GM12878 (cell line): ENCODE data around the gene ACVR1. TPM values are rescaled to one million over a fixed set of nuclear protein-coding genes. Genes with fewer than 3 reads are reported as not detected.

ENCODE experiments used
- ATAC-seq: fragments of 200-7000 bp; cut with Tn5 transposase; 3 replicates; pipeline ENCODE4 v1.9.1; 2020; ENCODE audit warnings: mild to moderate bottlenecking, moderate library complexity
- BruUV-seq: library from RNA; stranded (reverse); fragments of 400-500 nt; replicated peaks from 2 replicates; lab custom pipeline; 2021; lab: Mats Ljungman, UMichigan
- CTCF ChIA-PET: fragments of 300-600 bp; sonication (Branson Sonifier 250); formaldehyde crosslinking; extraction: SDS; loops from one replicate; lab custom pipeline; 2021; ENCODE audit warnings: inconsistent platforms; lab: Yijun Ruan, JAX
- POLR2A ChIA-PET: fragments of 350-600 bp; formaldehyde crosslinking; extraction: SDS; loops from one replicate; lab custom pipeline; 2021; ENCODE audit warnings: inconsistent platforms; lab: Charles Lee
- RAD21 ChIA-PET: fragments of 300-600 bp; sonication (Branson Sonifier 250); formaldehyde crosslinking; loops from one replicate; lab custom pipeline; 2023; ENCODE audit warnings: antibody characterized with exemption; ENCODE audit not compliant: unreplicated experiment; lab: Charles Lee
- SMC1A ChIA-PET: fragments of 300-600 bp; sonication (Branson Sonifier 250); formaldehyde crosslinking; loops from one replicate; lab custom pipeline; 2023; ENCODE audit not compliant: unreplicated experiment, uncharacterized antibody; lab: Charles Lee
- DNase-seq: peaks from one replicate; pipeline ENCODE4 v3.0.0-alpha.2; 2011; ENCODE audit warnings: low read depth, low spot score
- FAIRE-seq: peaks from 3 replicates; lab custom pipeline; 2011; peaks lifted over from hg19 to GRCh38; lab: Jason Lieb, UNC
- H2AFZ ChIP-seq: 2 replicates; pipeline ENCODE4 v1.6.0; 2011; ENCODE audit warnings: low read depth, low read length, control low read depth; ENCODE audit not compliant: control insufficient read depth
- H3K27ac ChIP-seq: 2 replicates; pipeline ENCODE4 v1.5.1; 2011; ENCODE audit warnings: control low read depth; ENCODE audit not compliant: control insufficient read depth, insufficient read depth
- H3K27me3 ChIP-seq, 2 experiments: replicated peaks in 1 of 2; 2 replicates each; pipeline versions ENCODE4 v1.6.0 to v1.6.1; 2011; ENCODE audit warnings: low read length in 1 of 2; ENCODE audit not compliant: control insufficient read depth in 2 of 2, insufficient read depth in 2 of 2
- H3K36me3 ChIP-seq, 2 experiments: 2 replicates each; pipeline ENCODE4 v1.5.1; 2011; ENCODE audit warnings: low read length in 1 of 2; ENCODE audit not compliant: control insufficient read depth in 2 of 2, insufficient read depth in 2 of 2
- H3K4me1 ChIP-seq: 2 replicates; pipeline ENCODE4 v1.6.1; 2011; ENCODE audit warnings: mild to moderate bottlenecking, low read length, moderate library complexity, mixed read lengths; ENCODE audit not compliant: control insufficient read depth, insufficient read depth
- H3K4me2 ChIP-seq: 2 replicates; pipeline ENCODE4 v1.6.0; 2011; ENCODE audit warnings: control low read depth; ENCODE audit not compliant: control insufficient read depth, insufficient read depth
- H3K4me3 ChIP-seq: fragments of 200-600 bp; sonication (generic); 2 replicates; pipeline ENCODE4 v1.5.1; 2016
- H3K79me2 ChIP-seq: 2 replicates; pipeline ENCODE4 v1.6.0; 2011; ENCODE audit warnings: low read length; ENCODE audit not compliant: control insufficient read depth, insufficient read depth
- H3K9ac ChIP-seq: 2 replicates; pipeline ENCODE4 v1.8.0; 2011; ENCODE audit warnings: low read length, control low read depth, mixed read lengths; ENCODE audit not compliant: control insufficient read depth, insufficient read depth
- H3K9me3 ChIP-seq: replicated peaks from 3 replicates; pipeline ENCODE4 v1.5.1; 2011; ENCODE audit warnings: mild to moderate bottlenecking, low read length; ENCODE audit not compliant: control insufficient read depth, insufficient read depth
- H4K20me1 ChIP-seq: 2 replicates; pipeline ENCODE4 v1.6.0; 2011; ENCODE audit not compliant: control insufficient read depth, insufficient read depth
- GATAD2B ChIP-seq: fragments of 450-650 bp; conservative IDR thresholded peaks from 2 replicates; pipeline ENCODE4 v1.6.1; 2017; ENCODE audit warnings: low read depth, mild to moderate bottlenecking, moderate library complexity
- IKZF1 ChIP-seq: fragments of 450-650 bp; conservative IDR thresholded peaks from 2 replicates; pipeline ENCODE4 v1.6.1; 2017; ENCODE audit warnings: antibody characterized with exemption, mild to moderate bottlenecking
- KDM1A ChIP-seq: fragments of 200-600 bp; sonication (generic); IDR thresholded peaks from 2 replicates; pipeline ENCODE4 v1.6.1; 2016; ENCODE audit warnings: borderline replicate concordance
- LARP7 ChIP-seq: fragments of 450-650 bp; IDR thresholded peaks from 2 replicates; pipeline ENCODE4 v1.6.1; 2017; ENCODE audit warnings: mild to moderate bottlenecking
- PAX8 ChIP-seq: fragments of 450-650 bp; IDR thresholded peaks from 2 replicates; pipeline ENCODE4 v1.6.1; 2017; ENCODE audit warnings: mild to moderate bottlenecking, moderate library complexity
- POLR2A ChIP-seq: IDR thresholded peaks from 2 replicates; pipeline ENCODE4 v1.6.1; 2011; ENCODE audit warnings: low read depth, mild to moderate bottlenecking, low read length
- RAD51 ChIP-seq: fragments of 450-650 bp; IDR thresholded peaks from 2 replicates; pipeline ENCODE4 v1.6.1; 2016; ENCODE audit warnings: moderate library complexity, mild to moderate bottlenecking, inconsistent platforms
- RB1 ChIP-seq: fragments of 450-650 bp; formaldehyde crosslinking; IDR thresholded peaks from 2 replicates; pipeline ENCODE4 v1.6.1; 2017; ENCODE audit warnings: mild to moderate bottlenecking, borderline replicate concordance
- RUNX3 ChIP-seq: IDR thresholded peaks from 2 replicates; pipeline ENCODE4 v1.6.1; 2012; ENCODE audit warnings: low read length, inconsistent platforms
- SMAD5 ChIP-seq: IDR thresholded peaks from 2 replicates; pipeline ENCODE4 v1.6.1; 2016; ENCODE audit warnings: antibody characterized with exemption, low read depth
- ZNF622 ChIP-seq: fragments of 450-650 bp; IDR thresholded peaks from 2 replicates; pipeline ENCODE4 v1.6.1; 2017; ENCODE audit warnings: mild to moderate bottlenecking, inconsistent platforms
- WGBS: methylation state at CpG from one replicate; pipeline ENCODE4 v1.1.6; 2016; ENCODE audit warnings: low lambda C conversion rate; ENCODE audit not compliant: insufficient replicate concordance, insufficient coverage; ENCODE audit errors: missing lambda C conversion rate; 5-methylcytosine and 5-hydroxymethylcytosine counted together
- in situ Hi-C: fragments of 300-500 bp; cut with MboI; formaldehyde crosslinking; loops from 9 replicates; pipeline ENCODE4 v1.14.3; 2018; ENCODE audit warnings: mixed read lengths
- intact Hi-C: fragments of 100-400 bp; cut with micrococcal nuclease; formaldehyde crosslinking; loops from one replicate; pipeline ENCODE4 v1.14.2; 2022; ENCODE audit not compliant: unreplicated experiment
- polyA plus RNA-seq, 11 experiments: library from polyadenylated mRNA; depleted of rRNA in 4 of 11; unstranded in 6 of 11; stranded (reverse) in 5 of 11; fragments of >200 nt; fragmentation: Nextera tagmentation in 4 of 11; fragmentation: Illumina TruSeq in 1 of 11; extraction: Ambion mirVana in 4 of 11; extraction: Trizol in 1 of 11; gene quantifications; 1 replicate in 1 of 11; 2 replicates in 10 of 11; pipeline versions ENCODE4 v1.2.1 to v1.2.3, GENCODE V29; 2011 to 2016; ENCODE audit warnings: inconsistent platforms in 2 of 11, missing spikeins in 2 of 11, low read depth in 1 of 11
- total RNA-seq, 4 experiments: library from RNA; depleted of rRNA in 3 of 4; stranded (reverse); fragments of >200 nt in 3 of 4; fragmentation: Illumina TruSeq in 1 of 4; extraction: Trizol in 1 of 4; gene quantifications; 2 replicates each; pipeline versions ENCODE4 v1.2.1 to v1.2.3, GENCODE V29; 2013 to 2021
- TF ChIP-seq, protein P1 (sequence below): fragments of 450-650 bp; IDR thresholded peaks from 2 replicates; pipeline ENCODE4 v1.6.1; 2018; ENCODE audit warnings: mild to moderate bottlenecking, low read depth, moderate library complexity; ENCODE audit not compliant: partially characterized antibody
- TF ChIP-seq, protein P2 (sequence below): IDR thresholded peaks from 2 replicates; pipeline ENCODE4 v1.6.1; 2012; ENCODE audit warnings: low read depth, low read length, improper control_type of control experiment

ACVR1 gene
- total and polyA plus RNA-seq, 10 of the 15 experiments (the other 5 are each of a cell fraction or from before 2014, with no cell fraction given): 0.06 to 0.24 (median 0.14) TPM; not detected in 4

DNA sequence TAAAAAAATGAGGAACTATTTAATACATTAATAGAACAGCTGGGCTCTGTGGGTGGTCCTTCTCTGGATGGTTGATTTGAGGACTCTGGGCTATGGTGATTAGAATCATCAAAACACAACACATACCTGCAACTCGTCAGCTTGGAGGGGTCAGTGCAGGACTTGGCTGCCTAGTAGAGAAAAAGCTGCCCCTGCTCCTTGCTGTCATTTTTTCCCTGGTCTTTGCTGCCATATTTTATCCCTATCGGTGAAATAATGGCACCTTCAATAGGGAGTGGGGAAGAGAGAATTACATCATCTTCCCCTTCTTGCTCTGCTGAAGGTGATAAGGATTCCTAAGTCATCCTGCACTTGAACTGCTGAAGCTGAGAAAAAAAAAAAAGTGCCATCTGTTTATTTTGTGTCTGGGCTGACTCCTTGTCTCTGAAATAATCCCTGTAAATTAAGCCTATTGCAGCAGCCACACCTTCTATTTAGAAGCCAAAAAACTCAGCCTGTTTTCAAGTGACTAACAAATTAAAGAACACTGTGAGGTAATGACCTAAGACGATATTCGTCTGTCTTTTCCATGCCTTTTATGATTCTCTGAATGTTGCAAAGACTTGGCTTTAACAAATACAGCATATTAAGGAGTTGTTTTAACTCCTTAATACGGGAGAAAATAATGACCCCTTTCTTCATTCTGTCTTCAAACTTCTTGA, 89.3 kb downstream of the ACVR1 start:
- ChIA-PET RAD21 (interaction anchor here (0.6 kb wide), 1 partner anchor 9 kb away, joined by 3 read pairs; no protein-coding TSS in a partner anchor), CTCF (no interaction called here)
- no peak overlapping the region for H3K9ac ChIP-seq

More for the DNA sequence above, 89.3 kb downstream of the ACVR1 start:
- intact Hi-C loops: no loop called here
- BruUV-seq: no TSS peak
- no peaks in the 10 kb centered on the region for H3K36me3 ChIP-seq
- no peak overlapping the region for H2AFZ ChIP-seq
- no peak for DNase-seq
- WGBS: 30% methylated on average over 5 of the region's 5 CpGs
- H4K20me1 ChIP-seq: no peaks in the 10 kb centered on the region
- SMC1A ChIA-PET: interaction anchor here (1.2 kb wide), 1 partner anchor 485 kb away, joined by 3 read pairs; no protein-coding TSS in a partner anchor
- no peak for ATAC-seq
- POLR2A ChIA-PET: interaction anchor here (0.6 kb wide), 1 partner anchor 487 kb away, joined by 3 read pairs; no protein-coding TSS in a partner anchor
- H3K4me2 ChIP-seq: no peak overlapping the region
- no peak for FAIRE-seq
- in situ Hi-C loops: no loop called here
- H3K27ac ChIP-seq: no peak overlapping the region
- TF ChIP-seq RUNX3 (no peak), GATAD2B (no peak), SMAD5 (no peak), RB1 (no peak), IKZF1 (no peak), POLR2A (no peak), ZNF622 (no peak), PAX8 (no peak), LARP7 (no peak), KDM1A (no peak), RAD51 (no peak)
- TF ChIP-seq, protein P1, sequence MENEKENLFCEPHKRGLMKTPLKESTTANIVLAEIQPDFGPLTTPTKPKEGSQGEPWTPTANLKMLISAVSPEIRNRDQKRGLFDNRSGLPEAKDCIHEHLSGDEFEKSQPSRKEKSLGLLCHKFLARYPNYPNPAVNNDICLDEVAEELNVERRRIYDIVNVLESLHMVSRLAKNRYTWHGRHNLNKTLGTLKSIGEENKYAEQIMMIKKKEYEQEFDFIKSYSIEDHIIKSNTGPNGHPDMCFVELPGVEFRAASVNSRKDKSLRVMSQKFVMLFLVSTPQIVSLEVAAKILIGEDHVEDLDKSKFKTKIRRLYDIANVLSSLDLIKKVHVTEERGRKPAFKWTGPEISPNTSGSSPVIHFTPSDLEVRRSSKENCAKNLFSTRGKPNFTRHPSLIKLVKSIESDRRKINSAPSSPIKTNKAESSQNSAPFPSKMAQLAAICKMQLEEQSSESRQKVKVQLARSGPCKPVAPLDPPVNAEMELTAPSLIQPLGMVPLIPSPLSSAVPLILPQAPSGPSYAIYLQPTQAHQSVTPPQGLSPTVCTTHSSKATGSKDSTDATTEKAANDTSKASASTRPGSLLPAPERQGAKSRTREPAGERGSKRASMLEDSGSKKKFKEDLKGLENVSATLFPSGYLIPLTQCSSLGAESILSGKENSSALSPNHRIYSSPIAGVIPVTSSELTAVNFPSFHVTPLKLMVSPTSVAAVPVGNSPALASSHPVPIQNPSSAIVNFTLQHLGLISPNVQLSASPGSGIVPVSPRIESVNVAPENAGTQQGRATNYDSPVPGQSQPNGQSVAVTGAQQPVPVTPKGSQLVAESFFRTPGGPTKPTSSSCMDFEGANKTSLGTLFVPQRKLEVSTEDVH: no peak
- TF ChIP-seq, protein P2, sequence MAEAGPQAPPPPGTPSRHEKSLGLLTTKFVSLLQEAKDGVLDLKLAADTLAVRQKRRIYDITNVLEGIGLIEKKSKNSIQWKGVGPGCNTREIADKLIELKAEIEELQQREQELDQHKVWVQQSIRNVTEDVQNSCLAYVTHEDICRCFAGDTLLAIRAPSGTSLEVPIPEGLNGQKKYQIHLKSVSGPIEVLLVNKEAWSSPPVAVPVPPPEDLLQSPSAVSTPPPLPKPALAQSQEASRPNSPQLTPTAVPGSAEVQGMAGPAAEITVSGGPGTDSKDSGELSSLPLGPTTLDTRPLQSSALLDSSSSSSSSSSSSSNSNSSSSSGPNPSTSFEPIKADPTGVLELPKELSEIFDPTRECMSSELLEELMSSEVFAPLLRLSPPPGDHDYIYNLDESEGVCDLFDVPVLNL: no peak
- TF ChIP-seq, all 136 proteins: peak for 0
- Histone ChIP-seq H3K4me1 (no peaks in the 10 kb centered on the region), H3K79me2 (no peaks in the 10 kb centered on the region), H3K27me3 (no peaks in the 10 kb centered on the region; a peak in 1 of 4 replicates), H3K9me3 (no peaks in the 10 kb centered on the region), H3K4me3 (no peak overlapping the region)
